ACHN (cell line): ENCODE data around the gene CORO6.

Source experiments
- DNase-seq: peaks from one replicate; pipeline ENCODE4 v3.0.0-alpha.2; 2015
- in situ Hi-C: cut with HindIII; loops from 2 replicates; pipeline ENCODE4 v1.10.0; 2017; ENCODE audit warnings: low sequenced_read_pairs, low pct_ligation_motif_present, low pct_unique_long_range_greater_than_20kb

CORO6 gene

DNA sequence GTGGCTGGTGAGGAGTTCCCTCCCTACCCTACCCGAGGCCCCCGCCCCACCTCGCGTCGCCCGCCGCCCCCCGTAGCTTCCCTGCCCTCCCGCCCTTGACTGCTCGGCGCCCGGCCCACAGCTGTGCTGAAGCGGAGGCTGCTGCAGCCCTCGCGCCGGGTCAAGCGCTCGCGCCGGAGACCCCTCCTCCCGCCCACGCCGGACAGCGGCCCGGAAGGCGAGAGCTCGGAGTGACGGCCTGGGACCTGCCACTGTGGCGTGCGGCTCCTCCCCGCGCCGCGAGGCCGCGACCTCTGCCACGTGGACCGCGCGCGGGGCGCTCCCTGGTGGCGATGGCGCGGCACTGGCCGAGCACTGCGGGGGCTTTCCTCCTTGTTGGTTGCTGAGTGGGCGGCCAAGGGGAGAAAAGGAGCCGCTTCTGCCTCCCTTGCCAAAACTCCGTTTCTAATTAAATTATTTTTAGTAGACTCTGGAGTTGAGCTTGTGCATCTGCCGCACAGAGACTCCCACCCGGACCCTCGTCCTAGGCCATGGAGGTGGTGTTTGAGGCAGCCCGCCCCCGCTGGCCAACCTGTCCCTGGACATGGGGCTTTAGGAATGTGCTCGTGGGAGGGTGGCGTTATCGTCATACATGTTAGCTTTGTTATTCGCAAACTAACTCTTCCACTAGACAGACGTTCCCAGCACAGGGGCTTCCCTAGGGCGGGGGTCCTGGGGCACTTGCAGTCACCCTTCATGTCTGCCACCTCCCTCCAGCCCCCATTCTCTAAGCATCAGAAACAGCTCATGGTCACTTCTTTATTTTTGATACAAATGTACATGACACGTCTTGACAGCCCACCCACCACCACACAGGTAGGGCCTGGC lies 49.8 kb downstream of the CORO6 start:
- no peak for DNase-seq
- in situ Hi-C loops = no loop called here

DNA sequence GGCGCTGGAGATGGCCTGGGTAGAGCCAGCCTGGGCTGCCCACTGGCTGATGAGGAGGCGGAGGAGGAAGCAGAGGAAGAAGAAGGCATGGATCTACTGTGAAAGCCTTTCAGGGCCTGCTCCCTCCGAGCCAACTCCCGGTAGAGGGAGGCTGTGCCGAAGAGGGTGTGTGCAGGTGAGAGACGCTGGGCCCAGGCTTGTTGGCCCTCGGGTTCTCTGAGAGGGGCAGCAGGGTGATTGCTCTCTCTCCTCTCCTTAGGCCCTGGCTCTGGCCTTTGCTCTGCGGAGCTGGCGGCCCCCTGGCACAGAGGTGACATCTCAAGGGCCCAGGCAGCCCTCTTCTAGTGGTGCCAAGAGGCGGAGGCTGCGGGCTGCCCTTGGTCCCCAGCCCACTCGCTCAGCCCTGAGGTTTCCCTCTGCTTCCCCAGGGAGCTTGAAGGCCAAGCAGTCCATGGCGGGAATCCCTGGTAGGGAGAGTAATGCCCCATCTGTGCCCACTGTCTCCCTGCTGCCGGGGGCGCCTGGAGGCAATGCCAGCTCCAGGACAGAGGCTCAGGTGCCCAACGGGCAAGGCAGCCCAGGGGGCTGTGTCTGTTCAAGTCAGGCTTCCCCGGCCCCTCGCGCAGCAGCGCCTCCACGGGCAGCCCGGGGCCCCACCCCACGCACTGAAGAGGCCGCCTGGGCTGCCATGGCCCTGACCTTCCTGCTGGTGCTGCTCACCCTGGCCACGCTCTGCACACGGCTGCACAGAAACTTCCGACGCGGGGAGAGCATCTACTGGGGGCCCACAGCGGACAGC lies 50.6 kb downstream of the CORO6 start:
- no peak for DNase-seq

DNA sequence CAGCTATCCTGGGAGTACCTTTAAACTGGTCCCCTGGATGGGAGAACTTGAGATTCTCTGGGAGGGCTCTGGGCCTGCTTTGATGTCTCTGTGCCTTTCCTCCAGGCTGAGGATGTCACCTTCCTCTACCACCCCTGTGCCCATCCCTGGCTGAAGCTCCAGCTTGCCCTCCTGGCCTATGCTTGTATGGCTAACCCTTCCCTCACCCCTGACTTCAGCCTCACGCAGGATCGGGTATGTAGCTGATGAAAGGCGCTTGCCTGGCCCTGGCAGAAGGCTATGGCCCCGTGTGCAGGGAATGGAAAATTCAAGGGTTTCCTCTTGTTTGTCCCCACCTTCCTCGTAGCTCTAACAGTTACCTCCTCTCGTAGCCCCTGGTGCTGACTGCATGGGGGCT lies 51.2 kb downstream of the CORO6 start:
- DNase-seq = no peak
- in situ Hi-C loops = no loop called here

More for the DNA sequence above, 50.6 kb downstream of the CORO6 start:
- in situ Hi-C loops = no loop called here

DNA sequence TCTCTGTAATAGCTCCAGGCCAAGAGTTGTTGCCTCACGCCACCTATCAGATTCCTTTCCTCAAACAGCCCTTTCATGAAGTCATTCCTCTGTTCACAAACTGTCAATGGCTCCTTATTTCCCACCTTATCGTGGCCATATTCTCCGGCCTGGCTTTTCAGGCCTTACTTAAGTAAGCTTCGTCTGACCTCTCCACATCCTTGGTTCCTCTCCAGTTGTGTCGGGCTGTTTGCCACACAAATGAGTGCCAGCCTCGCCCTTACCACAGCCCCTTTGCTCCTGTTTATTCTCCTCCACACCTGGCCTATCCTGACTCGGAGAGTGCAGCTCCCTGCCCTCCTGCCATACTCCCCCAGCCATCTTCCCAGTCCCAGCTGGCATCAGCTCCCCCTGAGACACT lies 52.2 kb downstream of the CORO6 start:
- in situ Hi-C loops = no loop called here
- no peak for DNase-seq

DNA sequence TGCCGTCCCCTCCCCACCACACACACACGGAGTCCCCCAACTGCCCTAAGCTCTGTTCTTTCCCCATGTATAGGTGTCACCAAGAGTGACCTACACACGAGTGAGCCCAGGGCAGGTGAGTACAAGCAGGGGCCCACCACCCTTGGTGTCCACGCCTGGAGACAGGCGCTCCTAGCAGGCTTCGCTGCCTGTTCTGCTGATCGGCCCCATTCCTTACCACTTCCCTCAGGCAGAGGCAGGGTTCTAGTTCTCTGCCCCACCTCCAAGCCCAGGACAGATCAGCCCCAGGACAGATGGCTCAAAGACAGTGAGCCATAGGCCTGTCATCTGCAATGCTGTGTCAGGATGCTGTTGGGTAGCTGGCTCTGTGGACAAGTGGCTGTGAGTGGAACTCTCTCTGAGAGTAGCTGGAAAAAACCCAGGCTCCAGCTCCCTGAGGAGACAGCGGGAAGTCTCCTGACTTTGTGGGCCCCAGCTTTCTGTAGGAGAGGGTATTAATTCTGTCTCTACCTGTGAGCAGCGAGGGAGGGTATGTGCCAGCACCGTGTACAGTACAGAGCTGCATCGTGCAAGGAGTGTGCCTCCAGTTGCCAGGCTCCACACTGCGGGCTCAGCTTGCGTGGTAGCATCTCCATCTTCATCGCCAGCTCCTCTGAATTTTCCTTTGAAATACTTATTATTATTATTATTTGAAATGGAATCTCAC lies 53.3 kb downstream of the CORO6 start:
- in situ Hi-C loops = no loop called here
- no peak for DNase-seq

DNA sequence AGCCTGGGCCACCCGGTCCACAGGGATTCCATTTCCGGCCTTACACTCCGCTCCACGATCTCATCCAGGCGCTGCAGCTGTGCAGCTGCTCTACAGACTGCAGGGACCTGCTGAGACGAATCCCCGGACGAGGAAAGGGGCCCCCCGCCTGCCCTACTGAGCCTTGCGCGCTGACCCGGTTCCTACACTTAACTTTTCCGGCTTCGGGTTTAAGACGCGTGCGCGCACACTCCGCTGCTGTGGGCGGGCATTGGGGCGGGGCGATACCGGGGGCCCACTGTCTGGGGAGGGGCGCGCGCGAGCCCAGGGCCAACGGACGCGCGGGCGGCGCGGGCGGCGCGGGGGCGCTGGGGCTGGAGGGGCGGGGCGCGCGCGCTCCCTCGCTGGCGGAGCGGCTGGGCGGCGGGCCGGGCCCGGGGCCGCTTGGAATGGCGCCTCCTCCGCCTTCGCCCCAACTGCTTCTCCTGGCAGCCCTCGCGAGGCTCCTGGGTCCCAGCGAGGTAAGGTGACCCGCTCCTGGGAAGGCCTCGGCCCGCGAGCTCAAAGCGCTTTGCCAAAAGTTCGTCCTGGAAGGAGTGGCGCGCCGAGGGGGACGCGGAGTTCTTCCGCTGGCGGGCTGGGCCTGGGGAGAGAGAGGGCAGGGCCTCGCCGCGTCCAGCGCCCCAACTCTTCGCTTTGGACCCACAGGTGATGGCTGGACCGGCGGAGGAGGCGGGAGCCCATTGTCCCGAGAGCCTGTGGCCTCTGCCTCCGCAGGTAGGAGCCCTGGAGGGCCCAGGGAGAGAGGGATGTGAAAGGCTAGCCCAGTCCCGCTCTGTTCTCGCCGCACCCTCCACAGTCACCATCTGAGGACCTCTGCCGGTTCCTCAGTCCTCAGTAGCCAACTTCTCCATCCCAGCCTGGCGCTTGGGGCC lies 54.1 kb downstream of the CORO6 start, which contains the start of gene TP53I13:
TP53I13 (plus strand) TSS at position 371 of the 914 bp plus-strand sequence; CDS start at position 429, 58 bp downstream.
- in situ Hi-C loops = no loop called here
- peak; percentile 89 for DNase-seq

DNA sequence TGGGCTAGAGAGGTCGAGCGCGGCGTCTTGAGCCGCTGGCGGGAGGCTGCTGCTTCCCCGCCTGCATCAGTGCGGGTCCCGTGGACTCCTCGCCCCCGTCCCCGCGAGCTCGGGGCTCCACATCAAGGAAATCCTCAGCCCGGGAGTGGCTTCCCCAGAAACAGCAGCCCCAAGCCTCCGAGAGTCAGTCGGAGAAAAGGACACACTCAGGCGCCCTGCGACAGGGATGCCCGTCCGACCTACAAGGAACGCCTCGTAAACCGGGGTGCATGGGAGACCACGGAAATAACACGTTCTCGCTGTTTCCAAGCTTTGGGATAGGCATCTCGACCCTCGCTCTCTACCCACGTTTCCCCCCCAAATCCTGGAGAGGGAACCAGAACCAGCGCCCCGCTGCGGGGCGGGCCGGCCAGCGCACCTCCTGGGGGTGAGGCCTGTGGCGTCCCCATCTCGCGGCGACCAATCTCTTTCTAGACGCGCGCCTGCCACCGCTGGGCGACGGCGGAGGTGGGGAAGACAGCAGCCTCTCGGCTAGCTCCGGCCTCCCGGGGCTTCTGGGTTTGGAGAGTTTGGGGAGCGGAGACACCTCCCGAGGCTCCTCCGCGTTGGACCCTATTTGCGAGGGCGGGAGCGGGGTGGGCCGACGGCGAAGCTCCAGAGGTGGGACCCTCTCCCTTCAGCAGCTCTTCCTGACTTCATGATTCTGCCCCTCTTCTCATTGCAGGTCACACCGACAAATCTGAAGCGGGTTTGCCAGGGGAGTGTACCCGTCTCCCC lies 55.0 kb downstream of the CORO6 start:
- in situ Hi-C loops = no loop called here

DNA sequence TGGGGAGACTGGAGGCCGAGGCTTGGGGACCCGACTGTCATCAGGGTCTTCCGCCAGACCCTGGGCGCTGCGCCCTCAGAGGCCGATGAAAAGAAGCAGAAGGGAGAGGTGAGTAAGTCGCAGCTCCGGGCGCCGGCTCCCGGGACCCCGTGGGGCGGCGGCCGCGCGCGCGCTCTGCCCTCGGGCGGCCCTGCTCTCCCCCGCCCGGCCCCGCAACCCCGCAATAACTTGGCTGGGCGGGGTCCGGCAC lies 55.5 kb downstream of the CORO6 start:
- in situ Hi-C loops = no loop called here
- peak; percentile 48 for DNase-seq

More for the DNA sequence above, 55.0 kb downstream of the CORO6 start:
- DNase-seq = peak; percentile 69

DNA sequence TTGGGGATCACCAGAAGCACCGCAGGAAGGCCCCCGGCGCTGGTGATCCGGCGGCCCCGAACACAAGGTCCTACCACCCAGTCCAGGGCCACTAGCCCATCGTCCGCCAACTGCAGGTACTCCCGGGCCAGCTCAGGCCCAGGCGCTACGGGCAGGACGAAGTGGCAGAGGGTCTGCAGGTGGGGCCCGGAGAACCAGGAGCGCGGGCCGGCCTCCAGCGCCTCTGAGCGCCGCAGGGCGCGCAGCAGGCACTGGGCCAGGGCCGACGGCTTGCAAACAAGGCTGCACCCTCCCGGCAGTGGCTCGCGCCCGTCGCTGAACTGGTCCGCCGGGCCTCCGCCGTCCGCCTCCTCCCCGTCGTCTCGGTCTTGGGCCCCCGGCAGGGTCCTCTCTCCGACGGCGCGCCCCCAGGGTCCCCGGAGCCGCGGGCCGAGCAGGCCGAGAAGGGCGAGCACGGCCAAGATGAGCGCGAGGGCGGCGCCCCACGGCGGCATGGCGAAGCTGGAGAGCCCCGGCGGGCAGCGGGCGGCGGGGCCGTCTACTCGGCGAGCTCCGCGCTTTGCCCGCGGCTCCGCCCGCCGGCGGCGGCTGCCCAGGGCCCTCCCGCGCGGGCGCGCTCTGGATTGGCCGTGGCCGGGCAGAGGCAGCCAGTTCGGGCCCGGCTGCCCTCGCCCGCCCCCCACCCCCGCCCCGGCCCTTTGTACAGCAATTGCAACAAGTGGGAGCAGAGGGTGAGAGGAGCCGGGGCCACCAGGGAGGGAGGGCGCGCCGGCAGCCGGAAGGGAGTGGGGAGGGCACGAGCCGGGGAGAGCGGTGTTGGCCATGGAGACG lies 56.0 kb downstream of the CORO6 start, which contains the start of gene ABHD15:
ABHD15 (minus strand) TSS at position 565 of the 831 bp plus-strand sequence; CDS start at position 494, 71 bp downstream.
- in situ Hi-C loops = no loop called here
- DNase-seq = peak; percentile 88

DNA sequence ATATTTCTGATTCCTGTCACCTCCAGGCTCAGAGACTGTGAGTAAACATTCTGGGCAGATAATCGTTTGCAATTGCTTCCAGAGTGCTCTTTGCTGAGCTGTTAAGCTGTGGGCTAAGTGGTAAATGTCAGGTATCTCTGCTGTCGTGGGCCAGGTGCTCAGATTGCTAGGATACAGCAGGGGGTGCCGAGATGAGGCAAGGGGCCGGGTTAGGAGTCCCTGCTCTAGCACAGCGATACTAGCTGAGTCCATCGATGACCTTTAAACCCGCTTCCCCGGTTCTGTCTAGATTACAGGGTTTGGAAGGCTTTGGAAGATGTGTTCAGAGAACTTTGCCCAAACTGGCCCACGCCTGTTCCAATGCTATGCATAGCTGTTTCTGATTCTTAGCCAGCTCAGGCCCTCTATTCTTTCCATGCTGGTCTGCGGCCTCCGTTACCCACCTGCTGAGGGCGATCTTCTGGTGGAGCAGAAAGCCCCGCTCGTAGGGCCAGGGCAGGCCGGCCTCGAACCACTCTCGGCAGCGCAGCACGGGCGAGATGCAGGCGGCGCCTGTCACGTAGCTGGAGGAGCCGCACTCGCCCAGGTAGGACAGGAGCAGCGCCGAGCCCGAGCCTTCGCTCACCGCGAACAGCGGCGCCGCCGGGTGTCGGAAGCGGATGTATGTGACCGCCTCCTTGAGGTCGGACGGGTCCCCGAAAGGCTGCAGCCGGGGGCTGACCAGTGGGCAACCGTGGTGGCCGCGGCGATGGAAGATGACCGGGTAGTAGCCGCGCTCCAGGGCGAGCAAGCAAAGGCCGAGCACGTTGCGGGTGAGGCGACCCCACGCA lies 56.9 kb downstream of the CORO6 start:
- in situ Hi-C loops = no loop called here
- no peak for DNase-seq
